HepG2 (cell line): ENCODE data around the gene CCDC142. TPM values are rescaled to one million over a fixed set of nuclear protein-coding genes. Genes with fewer than 3 reads are reported as not detected.

Source experiments
- ATRX ChIP-seq: sonication (generic); formaldehyde crosslinking; IDR thresholded peaks from 2 replicates; pipeline ENCODE4 v1.4.0; 2020; ENCODE audit warnings: missing genetic modification reagents, borderline replicate concordance
- CBX5 ChIP-seq: sonication (generic); formaldehyde crosslinking; IDR thresholded peaks from 2 replicates; pipeline ENCODE4 v1.4.0; 2020; ENCODE audit warnings: missing genetic modification reagents, borderline replicate concordance
- HNRNPK ChIP-seq: fragments of 200-400 bp; formaldehyde crosslinking; IDR thresholded peaks from 2 replicates; pipeline ENCODE4 v1.6.1; 2018; ENCODE audit warnings: low read length, low read depth, moderate library complexity, mild to moderate bottlenecking; ENCODE audit not compliant: poor library complexity, severe bottlenecking
- POGZ ChIP-seq: sonication (generic); formaldehyde crosslinking; IDR thresholded peaks from 2 replicates; pipeline ENCODE4 v1.4.0; 2020; ENCODE audit warnings: mild to moderate bottlenecking, missing genetic modification reagents
- SAFB2 ChIP-seq: sonication (generic); formaldehyde crosslinking; IDR thresholded peaks from 2 replicates; pipeline ENCODE4 v1.5.1; 2020; ENCODE audit warnings: missing genetic modification reagents, low read depth, mild to moderate bottlenecking, borderline replicate concordance
- SAP130 ChIP-seq: IDR thresholded peaks from 2 replicates; pipeline ENCODE4 v1.6.1; 2016; ENCODE audit warnings: low read depth
- TBL1XR1 ChIP-seq: fragments of 150-350 bp; IDR thresholded peaks from 2 replicates; pipeline ENCODE4 v1.6.1; 2014; ENCODE audit warnings: borderline replicate concordance, low read length; ENCODE audit not compliant: partially characterized antibody
- ZMAT5 ChIP-seq: sonication (generic); formaldehyde crosslinking; IDR thresholded peaks from 2 replicates; pipeline ENCODE4 v1.5.0; 2020; ENCODE audit warnings: mild to moderate bottlenecking, low read depth, missing genetic modification reagents, borderline replicate concordance
- ZMYM2 ChIP-seq: sonication (generic); formaldehyde crosslinking; IDR thresholded peaks from 2 replicates; pipeline ENCODE4 v1.8.0; 2022; ENCODE audit warnings: mild to moderate bottlenecking, missing genetic modification reagents
- ZNF143 ChIP-seq: sonication (generic); formaldehyde crosslinking; IDR thresholded peaks from 2 replicates; pipeline ENCODE4 v1.4.0; 2020; ENCODE audit warnings: missing genetic modification reagents
- ZNF367 ChIP-seq: sonication (generic); formaldehyde crosslinking; IDR thresholded peaks from 2 replicates; pipeline ENCODE4 v1.4.0; 2020; ENCODE audit warnings: missing genetic modification reagents, borderline replicate concordance
- ZNF550 ChIP-seq: sonication (generic); formaldehyde crosslinking; IDR thresholded peaks from 2 replicates; pipeline ENCODE4 v1.4.0; 2020; ENCODE audit warnings: mild to moderate bottlenecking, missing genetic modification reagents, borderline replicate concordance
- ZNF660 ChIP-seq: sonication (generic); formaldehyde crosslinking; IDR thresholded peaks from 2 replicates; pipeline ENCODE4 v1.5.1; 2020; ENCODE audit warnings: mild to moderate bottlenecking, low read depth, missing genetic modification reagents, borderline replicate concordance
- ZNF749 ChIP-seq: sonication (generic); formaldehyde crosslinking; IDR thresholded peaks from 2 replicates; pipeline ENCODE4 v1.8.0; 2022; ENCODE audit warnings: mild to moderate bottlenecking, missing genetic modification reagents, moderate library complexity, borderline replicate concordance
- ZNF83 ChIP-seq: sonication (generic); formaldehyde crosslinking; IDR thresholded peaks from 2 replicates; pipeline ENCODE4 v1.4.0; 2020; ENCODE audit warnings: missing genetic modification reagents, mild to moderate bottlenecking, borderline replicate concordance
- ZSCAN12 ChIP-seq: sonication (generic); formaldehyde crosslinking; IDR thresholded peaks from 2 replicates; pipeline ENCODE4 v1.9.0; 2021; ENCODE audit warnings: mild to moderate bottlenecking, missing genetic modification reagents
- ZSCAN31 ChIP-seq: sonication (generic); formaldehyde crosslinking; IDR thresholded peaks from 2 replicates; pipeline ENCODE4 v1.5.0; 2020; ENCODE audit warnings: low read depth, mild to moderate bottlenecking, missing genetic modification reagents
- polyA plus RNA-seq, 8 experiments: library from polyadenylated mRNA; depleted of rRNA in 3 of 8; stranded (reverse) in 7 of 8; unstranded in 1 of 8; fragments of >200 nt; fragmentation: Illumina TruSeq in 4 of 8; extraction: Trizol in 4 of 8; gene quantifications; 2 replicates each; pipeline versions ENCODE4 v1.2.1 to v1.2.3, GENCODE V29; 2011 to 2016; ENCODE audit warnings: low read depth in 4 of 8, missing spikeins in 1 of 8, mixed read lengths in 1 of 8; ENCODE audit not compliant: insufficient read depth in 1 of 8
- total RNA-seq, 5 experiments: library from RNA; depleted of rRNA; stranded (reverse); fragments of >200 nt; fragmentation: Illumina TruSeq; extraction: Trizol; gene quantifications; 2 replicates each; pipeline ENCODE4 v1.2.3, GENCODE V29; 2016; ENCODE audit warnings: low read depth in 1 of 5
- TF ChIP-seq, protein P1 (sequence below): fragments of 450-650 bp; IDR thresholded peaks from 2 replicates; pipeline ENCODE4 v1.6.1; 2017; ENCODE audit warnings: mild to moderate bottlenecking
- TF ChIP-seq, protein P2 (sequence below): sonication (generic); formaldehyde crosslinking; IDR thresholded peaks from 2 replicates; pipeline ENCODE4 v1.8.1; 2023; ENCODE audit warnings: mild to moderate bottlenecking, missing genetic modification reagents, borderline replicate concordance
- TF ChIP-seq, protein P3 (sequence below): sonication (generic); formaldehyde crosslinking; IDR thresholded peaks from 2 replicates; pipeline ENCODE4 v1.5.0; 2020; ENCODE audit warnings: mild to moderate bottlenecking, missing genetic modification reagents

The CCDC142 gene
- total and polyA plus RNA-seq, 2 of the 13 experiments (the other 11 are each of a cell fraction or from before 2014, with no cell fraction given) = 14.7 to 30.4 TPM

DNA sequence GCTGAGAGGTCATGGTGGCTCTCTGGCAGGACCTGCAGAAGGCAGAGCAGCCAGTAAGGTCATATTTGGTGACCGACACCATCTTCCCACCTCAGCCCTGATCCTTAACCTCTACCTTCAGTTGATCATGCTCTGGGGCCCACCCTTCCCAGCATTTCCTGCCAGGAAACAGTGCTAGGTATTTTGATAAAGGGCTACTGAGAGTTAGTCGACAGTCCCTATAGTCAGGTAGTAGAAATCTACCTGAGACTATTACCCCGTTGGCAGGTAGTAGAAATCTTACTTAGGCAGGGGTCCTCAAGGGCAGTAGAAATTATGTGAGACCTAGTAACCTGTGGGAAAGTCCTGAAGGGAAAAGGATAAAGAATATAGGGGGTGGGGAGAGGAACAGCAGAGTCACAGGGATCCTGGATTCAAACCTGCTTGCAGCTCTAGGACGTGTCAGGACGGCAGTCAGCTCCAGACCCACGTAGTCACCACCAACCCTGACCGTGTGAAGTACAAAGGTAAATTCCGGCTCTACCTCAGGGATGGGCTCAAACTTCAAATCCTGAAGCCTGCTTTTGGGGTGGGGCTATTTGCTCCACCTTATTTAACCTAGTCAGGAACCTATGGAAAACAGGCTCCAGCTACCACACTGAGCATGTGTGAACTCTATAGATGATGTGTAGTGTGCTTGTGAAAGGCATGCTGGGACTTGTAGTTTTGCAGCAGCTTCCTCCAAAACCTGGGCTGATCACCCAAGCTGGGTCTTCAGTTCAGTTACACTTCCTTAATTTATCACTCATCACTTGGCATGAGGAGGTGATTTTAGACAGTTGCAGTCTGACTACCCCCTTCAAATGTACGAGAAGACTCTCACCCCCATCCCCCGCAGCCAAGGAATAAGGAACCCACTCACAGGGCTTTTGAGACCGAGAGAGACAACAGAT, 43.2 kb upstream of the CCDC142 start, which contains the start of gene DQX1 (continued):
- TF ChIP-seq POGZ (CRISPR knock-in tag) = 0 out of 2 replicates have a peak, but pooled peaks have one; percentile 17
- TF ChIP-seq, protein P1, sequence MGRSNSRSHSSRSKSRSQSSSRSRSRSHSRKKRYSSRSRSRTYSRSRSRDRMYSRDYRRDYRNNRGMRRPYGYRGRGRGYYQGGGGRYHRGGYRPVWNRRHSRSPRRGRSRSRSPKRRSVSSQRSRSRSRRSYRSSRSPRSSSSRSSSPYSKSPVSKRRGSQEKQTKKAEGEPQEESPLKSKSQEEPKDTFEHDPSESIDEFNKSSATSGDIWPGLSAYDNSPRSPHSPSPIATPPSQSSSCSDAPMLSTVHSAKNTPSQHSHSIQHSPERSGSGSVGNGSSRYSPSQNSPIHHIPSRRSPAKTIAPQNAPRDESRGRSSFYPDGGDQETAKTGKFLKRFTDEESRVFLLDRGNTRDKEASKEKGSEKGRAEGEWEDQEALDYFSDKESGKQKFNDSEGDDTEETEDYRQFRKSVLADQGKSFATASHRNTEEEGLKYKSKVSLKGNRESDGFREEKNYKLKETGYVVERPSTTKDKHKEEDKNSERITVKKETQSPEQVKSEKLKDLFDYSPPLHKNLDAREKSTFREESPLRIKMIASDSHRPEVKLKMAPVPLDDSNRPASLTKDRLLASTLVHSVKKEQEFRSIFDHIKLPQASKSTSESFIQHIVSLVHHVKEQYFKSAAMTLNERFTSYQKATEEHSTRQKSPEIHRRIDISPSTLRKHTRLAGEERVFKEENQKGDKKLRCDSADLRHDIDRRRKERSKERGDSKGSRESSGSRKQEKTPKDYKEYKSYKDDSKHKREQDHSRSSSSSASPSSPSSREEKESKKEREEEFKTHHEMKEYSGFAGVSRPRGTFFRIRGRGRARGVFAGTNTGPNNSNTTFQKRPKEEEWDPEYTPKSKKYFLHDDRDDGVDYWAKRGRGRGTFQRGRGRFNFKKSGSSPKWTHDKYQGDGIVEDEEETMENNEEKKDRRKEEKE = no peak
- TF ChIP-seq SAFB2 (CRISPR knock-in tag) = no peak
- TF ChIP-seq ZMAT5 (CRISPR knock-in tag) = no peak
- TF ChIP-seq ZNF660 (CRISPR knock-in tag) = no peak
- TF ChIP-seq HNRNPK = no peak
- peak; percentile 74 for TF ChIP-seq TBL1XR1
- peak; percentile 98 for TF ChIP-seq SAP130
- no peak; the same call in 1 of the 2 replicates for TF ChIP-seq CBX5
- TF ChIP-seq, protein P2, sequence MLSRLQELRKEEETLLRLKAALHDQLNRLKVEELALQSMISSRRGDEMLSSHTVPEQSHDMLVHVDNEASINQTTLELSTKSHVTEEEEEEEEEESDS (CRISPR knock-in tag) = no peak
- TF ChIP-seq ZNF83 (CRISPR knock-in tag) = no peak
- TF ChIP-seq ZNF143 (CRISPR knock-in tag) = peak; percentile 96
- TF ChIP-seq ZSCAN12 (CRISPR knock-in tag) = no peak
- TF ChIP-seq, protein P3, sequence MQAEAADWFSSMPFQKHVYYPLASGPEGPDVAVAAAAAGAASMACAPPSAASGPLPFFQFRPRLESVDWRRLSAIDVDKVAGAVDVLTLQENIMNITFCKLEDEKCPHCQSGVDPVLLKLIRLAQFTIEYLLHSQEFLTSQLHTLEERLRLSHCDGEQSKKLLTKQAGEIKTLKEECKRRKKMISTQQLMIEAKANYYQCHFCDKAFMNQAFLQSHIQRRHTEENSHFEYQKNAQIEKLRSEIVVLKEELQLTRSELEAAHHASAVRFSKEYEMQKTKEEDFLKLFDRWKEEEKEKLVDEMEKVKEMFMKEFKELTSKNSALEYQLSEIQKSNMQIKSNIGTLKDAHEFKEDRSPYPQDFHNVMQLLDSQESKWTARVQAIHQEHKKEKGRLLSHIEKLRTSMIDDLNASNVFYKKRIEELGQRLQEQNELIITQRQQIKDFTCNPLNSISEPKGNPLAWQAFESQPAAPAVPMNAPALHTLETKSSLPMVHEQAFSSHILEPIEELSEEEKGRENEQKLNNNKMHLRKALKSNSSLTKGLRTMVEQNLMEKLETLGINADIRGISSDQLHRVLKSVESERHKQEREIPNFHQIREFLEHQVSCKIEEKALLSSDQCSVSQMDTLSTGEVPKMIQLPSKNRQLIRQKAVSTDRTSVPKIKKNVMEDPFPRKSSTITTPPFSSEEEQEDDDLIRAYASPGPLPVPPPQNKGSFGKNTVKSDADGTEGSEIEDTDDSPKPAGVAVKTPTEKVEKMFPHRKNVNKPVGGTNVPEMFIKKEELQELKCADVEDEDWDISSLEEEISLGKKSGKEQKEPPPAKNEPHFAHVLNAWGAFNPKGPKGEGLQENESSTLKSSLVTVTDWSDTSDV (CRISPR knock-in tag) = peak; percentile 0; the same call in 1 of the 2 replicates
- TF ChIP-seq ZSCAN31 (CRISPR knock-in tag) = peak; percentile 88; the same call in 1 of the 2 replicates
- TF ChIP-seq ZNF550 (CRISPR knock-in tag) = no peak
- no peak for TF ChIP-seq ZNF749 (CRISPR knock-in tag)
- no peak for TF ChIP-seq ATRX
- TF ChIP-seq ZNF367 (CRISPR knock-in tag) = no peak
- TF ChIP-seq ZMYM2 (CRISPR knock-in tag) = no peak
